ENCODE results near the gene SLC4A5.

Gene SLC4A5
- long read RNA-seq, donor 1, result 0 reads
- long read RNA-seq, donor 2, result 0 reads
- long read RNA-seq, donor 3, result 0 reads
- long read RNA-seq, donor 4, result 0 reads
- long read RNA-seq, donor 5, result 0 reads
- long read RNA-seq, donor 6, result 0 reads
- long read RNA-seq, donor 7, result 0 reads
- long read RNA-seq, donor 8, result 0 reads

GRCh38 chr2:74343316-74343715 is at the start of gene SLC4A5:
Gene SLC4A5, minus strand, starts transcription at chr2:74343416. Its CDS starts 28,393 bp downstream, at chr2:74315023.
- no peak for DNase-seq

- DNase-seq, result no peak
These were observed 49.2 kb upstream of the SLC4A5 start for GRCh38 chr2:74392449-74392743.

GRCh38 chr2:74391580-74392448 is 48.6 kb upstream of the SLC4A5 start:
- DNase-seq, result peak; percentile 98

- DNase-seq, result no peak
These were observed 48.0 kb upstream of the SLC4A5 start for GRCh38 chr2:74391209-74391579.

- no peak for DNase-seq
These were observed 47.4 kb upstream of the SLC4A5 start for GRCh38 chr2:74390606-74391005.

- DNase-seq, result no peak
These were observed 44.1 kb upstream of the SLC4A5 start for GRCh38 chr2:74387346-74387745.

- DNase-seq, result no peak
These were observed 42.2 kb upstream of the SLC4A5 start for GRCh38 chr2:74385396-74385795.

- no peak for DNase-seq
These were observed 40.8 kb upstream of the SLC4A5 start for GRCh38 chr2:74384051-74384450.

GRCh38 chr2:74383254-74383653 is 40.0 kb upstream of the SLC4A5 start:
- no peak for DNase-seq

GRCh38 chr2:74381751-74382150 is 38.5 kb upstream of the SLC4A5 start:
- no peak for DNase-seq

- peak; percentile 36 for DNase-seq
These were observed 36.9 kb upstream of the SLC4A5 start, which contains the start of gene DCTN1 for GRCh38 chr2:74379851-74380789. Gene DCTN1, minus strand, starts transcription at chr2:74380311. Its CDS starts 274 bp downstream, at chr2:74380037.

- DNase-seq, result no peak
These were observed 34.8 kb upstream of the SLC4A5 start for GRCh38 chr2:74378007-74378406.

GRCh38 chr2:74375838-74376237 is 32.6 kb upstream of the SLC4A5 start:
- no peak for DNase-seq

- peak; percentile 71 for DNase-seq
These were observed 31.4 kb upstream of the SLC4A5 start for GRCh38 chr2:74374509-74375205.

- no peak for DNase-seq
These were observed 30.8 kb upstream of the SLC4A5 start for GRCh38 chr2:74373985-74374384.

GRCh38 chr2:74373221-74373676 is 30.0 kb upstream of the SLC4A5 start:
- no peak for DNase-seq

GRCh38 chr2:74372674-74373073 is 29.5 kb upstream of the SLC4A5 start:
- DNase-seq, result no peak

GRCh38 chr2:74371421-74371820 is 28.2 kb upstream of the SLC4A5 start:
- no peak for DNase-seq

- DNase-seq, result no peak
These were observed 26.8 kb upstream of the SLC4A5 start for GRCh38 chr2:74369976-74370375.

- DNase-seq, result no peak
These were observed 25.3 kb upstream of the SLC4A5 start for GRCh38 chr2:74368499-74368898.

- DNase-seq, result no peak
These were observed 24.6 kb upstream of the SLC4A5 start for GRCh38 chr2:74367789-74368188.

GRCh38 chr2:74366036-74366435 is 22.8 kb upstream of the SLC4A5 start:
- no peak for DNase-seq

Measured in right kidney (tissue), 9 donors.